ENCODE measurements around the gene MSI2. TPM values are rescaled to one million over a fixed set of nuclear protein-coding genes. Genes with fewer than 3 reads are reported as not detected.

Gene MSI2
- total RNA-seq, 2 donors from 2014 or later = 88.3 to 114 TPM

GRCh38 chr17:57535249-57535966, 279.1 kb downstream of the MSI2 start:
- TF ChIP-seq, protein P1, sequence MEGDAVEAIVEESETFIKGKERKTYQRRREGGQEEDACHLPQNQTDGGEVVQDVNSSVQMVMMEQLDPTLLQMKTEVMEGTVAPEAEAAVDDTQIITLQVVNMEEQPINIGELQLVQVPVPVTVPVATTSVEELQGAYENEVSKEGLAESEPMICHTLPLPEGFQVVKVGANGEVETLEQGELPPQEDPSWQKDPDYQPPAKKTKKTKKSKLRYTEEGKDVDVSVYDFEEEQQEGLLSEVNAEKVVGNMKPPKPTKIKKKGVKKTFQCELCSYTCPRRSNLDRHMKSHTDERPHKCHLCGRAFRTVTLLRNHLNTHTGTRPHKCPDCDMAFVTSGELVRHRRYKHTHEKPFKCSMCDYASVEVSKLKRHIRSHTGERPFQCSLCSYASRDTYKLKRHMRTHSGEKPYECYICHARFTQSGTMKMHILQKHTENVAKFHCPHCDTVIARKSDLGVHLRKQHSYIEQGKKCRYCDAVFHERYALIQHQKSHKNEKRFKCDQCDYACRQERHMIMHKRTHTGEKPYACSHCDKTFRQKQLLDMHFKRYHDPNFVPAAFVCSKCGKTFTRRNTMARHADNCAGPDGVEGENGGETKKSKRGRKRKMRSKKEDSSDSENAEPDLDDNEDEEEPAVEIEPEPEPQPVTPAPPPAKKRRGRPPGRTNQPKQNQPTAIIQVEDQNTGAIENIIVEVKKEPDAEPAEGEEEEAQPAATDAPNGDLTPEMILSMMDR (conservative IDR thresholded peaks at IDR 0.05) = no peak
- H3K9me3 Mint-ChIP-seq = peaks cover 2% of the 10 kb centered on the region

GRCh38 chr17:57536289-57536688, 280.0 kb downstream of the MSI2 start:
- WGBS, 2 experiments (ENCODE audit: insufficient coverage in 1 of 2, insufficient read length in 1 of 2) = 35 to 100% methylated on average over 1 to 3 of the region's 4 CpGs
- Histone ChIP-seq H3K36me3 (ENCODE audit: control insufficient read depth, insufficient read depth, low read length) (no peaks in the 10 kb centered on the region), H3K9ac (ENCODE audit: extremely low read depth, low read length, poor library complexity, severe bottlenecking) (no peak overlapping the region), H3K9me3 (ENCODE audit: control insufficient read depth, low read length) (no peaks in the 10 kb centered on the region), H3K27me3 (ENCODE audit: control insufficient read depth, insufficient read depth, low read length, poor library complexity, severe bottlenecking) (peaks cover 24% of the 10 kb centered on the region), H3K4me1 (ENCODE audit: control insufficient read depth, insufficient read depth, low read length) (peaks cover 23% of the 10 kb centered on the region), H3K4me3 (ENCODE audit: low read length) (no peak overlapping the region), H3K27ac (ENCODE audit: low read depth, low read length) (no peak overlapping the region)
- peak; percentile 77 for DNase-seq
- peaks cover 30% of the 10 kb centered on the region for H3K27me3 Mint-ChIP-seq (ENCODE audit: insufficient read depth)
- no peak overlapping the region for H3K4me3 Mint-ChIP-seq
- no peak overlapping the region for H3K27ac Mint-ChIP-seq
- H3K4me1 Mint-ChIP-seq = peaks cover 56% of the 10 kb centered on the region
- TF ChIP-seq, protein P1 (conservative IDR thresholded peaks at IDR 0.05) = no peak
- peaks cover 2% of the 10 kb centered on the region for H3K9me3 Mint-ChIP-seq
- H3K36me3 Mint-ChIP-seq (ENCODE audit: low read depth) = peaks cover 13% of the 10 kb centered on the region

More at GRCh38 chr17:57535249-57535966, 279.1 kb downstream of the MSI2 start:
- no peaks in the 10 kb centered on the region for H3K36me3 ChIP-seq (ENCODE audit: control insufficient read depth, insufficient read depth, low read length)
- no peak overlapping the region for H3K9ac ChIP-seq (ENCODE audit: extremely low read depth, low read length, poor library complexity, severe bottlenecking)
- Mint-ChIP-seq H3K36me3 (ENCODE audit: low read depth) (peaks cover 16% of the 10 kb centered on the region), H3K4me3 (no peak overlapping the region), H3K4me1 (peaks cover 57% of the 10 kb centered on the region), H3K27me3 (ENCODE audit: insufficient read depth) (peaks cover 31% of the 10 kb centered on the region), H3K27ac (no peak overlapping the region)
- H3K27me3 ChIP-seq (ENCODE audit: control insufficient read depth, insufficient read depth, low read length, poor library complexity, severe bottlenecking) = peaks cover 24% of the 10 kb centered on the region
- no peak overlapping the region for H3K27ac ChIP-seq (ENCODE audit: low read depth, low read length)
- peaks cover 24% of the 10 kb centered on the region for H3K4me1 ChIP-seq (ENCODE audit: control insufficient read depth, insufficient read depth, low read length)
- 83 to 89% methylated on average over 6 of the region's 6 CpGs for WGBS, 2 experiments (ENCODE audit: insufficient coverage in 1 of 2, insufficient read length in 1 of 2)
- no peak for DNase-seq
- H3K9me3 ChIP-seq (ENCODE audit: control insufficient read depth, low read length) = no peaks in the 10 kb centered on the region
- no peak overlapping the region for H3K4me3 ChIP-seq (ENCODE audit: low read length)

- no peak for DNase-seq
- H3K4me3 Mint-ChIP-seq = no peak overlapping the region
- Histone ChIP-seq H3K9me3 (ENCODE audit: control insufficient read depth, low read length) (no peaks in the 10 kb centered on the region), H3K36me3 (ENCODE audit: control insufficient read depth, insufficient read depth, low read length) (no peaks in the 10 kb centered on the region), H3K9ac (ENCODE audit: extremely low read depth, low read length, poor library complexity, severe bottlenecking) (no peak overlapping the region), H3K27ac (ENCODE audit: low read depth, low read length) (peak overlapping the region; percentile 98), H3K4me1 (ENCODE audit: control insufficient read depth, insufficient read depth, low read length) (peaks cover 23% of the 10 kb centered on the region), H3K27me3 (ENCODE audit: control insufficient read depth, insufficient read depth, low read length, poor library complexity, severe bottlenecking) (peaks cover 24% of the 10 kb centered on the region), H3K4me3 (ENCODE audit: low read length) (no peak overlapping the region)
- no peak overlapping the region for H3K27ac Mint-ChIP-seq
- H3K9me3 Mint-ChIP-seq = peaks cover 2% of the 10 kb centered on the region
- H3K4me1 Mint-ChIP-seq = peaks cover 51% of the 10 kb centered on the region
- 84 to 93% methylated on average over 4 to 10 of the region's 10 CpGs for WGBS, 2 experiments (ENCODE audit: insufficient coverage in 1 of 2, insufficient read length in 1 of 2)
- H3K27me3 Mint-ChIP-seq (ENCODE audit: insufficient read depth) = peaks cover 30% of the 10 kb centered on the region
- peaks cover 8% of the 10 kb centered on the region for H3K36me3 Mint-ChIP-seq (ENCODE audit: low read depth)
- TF ChIP-seq, protein P1 (conservative IDR thresholded peaks at IDR 0.05) = no peak
Observed at GRCh38 chr17:57536789-57537523, 280.6 kb downstream of the MSI2 start.

Data from endodermal cell (in vitro differentiated cells).